ENCODE results near the gene MYL10.

Gene MYL10

GRCh38 chr7:101594790-101595189 lies 34.3 kb downstream of the MYL10 start:
- no peak for DNase-seq

- no peak for DNase-seq
Measured at GRCh38 chr7:101593556-101593955, 35.5 kb downstream of the MYL10 start.

- no peak for DNase-seq
Measured at GRCh38 chr7:101591504-101591903, 37.6 kb downstream of the MYL10 start.

DNA sequence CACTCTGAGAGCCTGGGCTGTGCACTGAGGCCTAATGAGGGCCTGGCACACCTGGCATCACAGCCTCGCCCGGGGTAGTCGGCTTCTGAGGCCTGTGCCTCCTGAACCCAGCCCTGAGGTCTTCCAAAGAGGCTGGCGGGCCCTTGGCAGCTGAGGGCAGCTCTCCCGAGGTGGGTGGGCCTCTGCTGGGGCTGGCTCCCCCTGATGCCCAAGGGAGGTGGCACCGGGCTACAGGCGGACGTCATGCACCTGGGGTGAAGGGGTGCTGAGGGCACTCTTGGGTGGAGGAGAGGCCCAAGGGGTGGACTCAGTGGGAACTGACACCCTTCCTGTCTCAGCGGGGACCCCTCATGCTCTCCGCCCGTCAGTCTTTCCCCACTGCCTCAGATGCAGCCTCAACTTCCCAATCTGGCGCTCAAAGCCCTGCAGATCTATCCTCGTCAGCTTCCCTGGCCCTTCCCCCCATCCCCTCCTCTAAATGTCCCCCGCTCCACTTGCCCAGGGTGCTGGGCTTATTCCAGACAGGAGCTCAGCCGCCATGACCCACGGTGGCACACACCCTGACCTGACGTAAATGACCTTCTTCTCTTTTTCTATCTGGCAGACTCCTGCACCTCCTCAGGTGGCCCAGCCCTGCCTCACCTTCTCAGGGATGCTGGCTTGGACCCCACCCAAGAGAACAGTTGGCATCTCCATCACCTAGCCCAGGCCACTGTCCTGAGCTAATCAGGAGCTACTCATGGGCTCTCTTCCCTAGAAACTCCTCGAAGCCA lies 38.2 kb downstream of the MYL10 start:
- no peak for DNase-seq

DNA sequence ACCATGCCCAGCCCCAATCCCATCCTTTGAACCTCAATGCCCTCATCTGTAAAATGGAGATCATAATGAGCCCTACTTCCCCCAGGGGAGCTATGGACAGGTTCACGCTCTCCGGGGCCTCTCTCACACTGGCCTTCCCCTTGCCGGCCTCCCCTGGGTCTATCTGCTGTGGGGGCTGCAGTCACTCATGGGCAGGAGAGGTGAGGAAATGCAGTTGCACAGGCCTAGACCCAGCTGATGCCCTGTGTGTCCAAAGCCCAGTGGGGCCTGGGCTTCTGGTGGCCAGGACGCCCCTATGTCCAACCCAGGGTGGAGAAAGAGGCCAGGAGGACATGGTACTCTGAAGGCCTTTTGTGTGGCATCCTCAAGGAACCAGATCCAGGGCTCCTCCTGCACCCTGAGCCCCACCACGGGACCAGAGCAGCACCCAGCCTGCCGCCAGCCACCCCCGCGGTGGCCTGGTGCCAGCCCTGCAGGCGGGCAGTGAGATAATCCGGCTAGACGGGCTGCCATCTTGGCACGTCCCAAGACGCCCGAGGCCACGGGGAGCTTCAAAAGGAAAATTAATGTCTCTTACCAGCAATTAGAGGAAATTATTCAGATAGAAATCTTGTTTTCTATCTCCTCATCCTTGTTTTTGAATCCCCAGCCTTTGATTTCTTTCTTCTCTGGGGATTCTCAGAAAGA lies 39.0 kb downstream of the MYL10 start:
- DNase-seq, result no peak

DNA sequence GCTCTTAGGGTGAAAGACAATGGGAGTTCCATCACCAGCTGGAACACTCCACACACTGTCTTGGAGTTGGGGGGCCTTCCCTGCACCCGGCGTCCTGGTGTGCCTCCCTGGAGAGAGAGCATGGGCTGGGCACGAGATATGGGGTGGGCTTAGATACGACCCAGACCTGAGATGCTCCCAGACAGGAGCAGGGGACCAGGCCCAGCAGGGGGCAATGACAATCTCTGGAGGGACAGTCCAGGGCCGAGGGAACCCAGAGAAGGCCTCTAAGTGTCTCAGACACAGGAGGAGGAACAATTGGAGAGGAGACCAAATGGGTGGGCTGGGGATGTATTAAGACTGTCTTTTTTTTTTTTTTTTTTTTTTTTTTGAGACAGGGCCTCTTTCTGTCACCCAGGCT lies 40.0 kb downstream of the MYL10 start:
- no peak for DNase-seq

- no peak for DNase-seq
Measured at GRCh38 chr7:101588131-101588935, 40.8 kb downstream of the MYL10 start.

DNA sequence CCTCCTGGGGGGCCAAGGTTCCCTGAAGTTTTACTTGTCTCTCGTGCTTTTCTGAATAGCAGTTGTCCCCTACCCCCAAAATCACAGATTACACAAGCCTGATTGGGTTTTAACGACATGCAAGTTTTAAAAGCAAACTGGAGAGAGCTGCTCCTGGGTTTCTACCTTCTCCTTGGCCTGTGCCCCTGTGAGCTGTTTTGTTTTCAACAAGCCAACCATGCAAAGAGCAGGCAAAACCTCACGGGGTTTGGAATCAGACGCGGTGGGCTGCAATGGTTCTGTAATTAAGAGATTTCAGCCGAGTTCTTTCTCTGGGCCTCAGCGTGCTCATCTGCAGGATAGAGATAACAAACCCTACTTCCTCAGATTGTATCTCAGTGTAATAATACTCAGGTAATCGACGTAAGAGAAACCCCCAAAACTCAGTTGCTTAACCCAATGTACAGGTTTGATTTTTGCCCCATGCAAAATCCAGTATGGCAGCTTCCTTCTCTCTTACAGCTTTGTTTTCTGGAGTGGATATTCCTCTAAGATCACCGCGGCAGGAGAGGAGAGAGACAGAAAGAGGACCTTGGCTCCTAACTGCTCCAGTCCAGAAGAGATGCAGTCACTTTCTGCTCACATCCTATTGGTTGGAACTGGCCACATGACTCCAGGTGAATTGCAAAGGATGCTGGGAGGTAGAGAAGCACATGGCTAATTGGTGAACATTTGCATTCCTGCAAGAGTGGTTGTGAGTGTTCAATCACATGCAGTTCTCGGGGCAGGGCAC lies 42.0 kb downstream of the MYL10 start:
- no peak for DNase-seq

GRCh38 chr7:101586078-101586905 lies 42.8 kb downstream of the MYL10 start:
- DNase-seq, result peak; percentile 35

DNA sequence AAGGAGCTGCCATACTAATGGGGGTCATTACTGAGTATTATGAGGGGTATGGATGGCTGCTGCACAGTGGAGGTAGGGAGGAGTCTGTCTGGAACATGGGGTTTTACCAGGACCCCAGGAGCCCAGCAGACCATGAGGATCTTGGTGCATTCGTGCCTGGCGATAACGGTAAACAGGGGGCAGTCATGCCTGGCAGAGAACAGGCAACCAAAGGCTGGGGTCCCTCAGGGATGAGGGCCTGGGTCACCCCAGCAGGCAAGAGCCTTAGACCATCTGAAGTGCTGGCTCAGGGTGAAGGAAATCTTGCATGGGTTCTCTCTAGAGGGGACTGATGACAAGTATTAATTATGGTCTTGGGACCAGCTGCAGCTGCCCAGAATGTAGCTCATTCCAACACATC lies 46.1 kb downstream of the MYL10 start:
- DNase-seq, result no peak

- DNase-seq, result no peak
Measured at GRCh38 chr7:101581891-101582290, 47.2 kb downstream of the MYL10 start.

GRCh38 chr7:101580596-101580995 lies 48.5 kb downstream of the MYL10 start:
- no peak for DNase-seq

DNA sequence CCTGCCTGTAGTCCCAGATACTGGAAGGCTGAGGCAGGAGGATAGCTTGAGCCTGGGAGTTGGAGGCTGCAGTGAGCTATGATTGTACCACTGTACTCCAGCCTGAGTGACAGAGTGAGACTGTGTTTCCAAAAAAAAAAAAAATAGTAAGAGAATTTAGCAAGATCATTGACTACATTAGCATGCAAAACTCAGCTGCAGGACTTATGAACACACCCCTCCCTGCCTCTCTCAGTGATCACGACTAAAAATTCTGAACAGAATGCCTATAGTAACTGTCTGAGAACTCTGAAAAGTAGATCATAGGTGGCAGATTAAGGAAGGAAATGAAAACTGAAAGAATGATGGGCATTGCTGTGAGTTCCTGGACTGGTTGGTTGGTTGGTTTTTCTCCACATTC lies 50.5 kb downstream of the MYL10 start:
- DNase-seq, result no peak

GRCh38 chr7:101576998-101577397 lies 52.1 kb downstream of the MYL10 start:
- no peak for DNase-seq

GRCh38 chr7:101575721-101576120 lies 53.4 kb downstream of the MYL10 start:
- no peak for DNase-seq

GRCh38 chr7:101575168-101575567 lies 53.9 kb downstream of the MYL10 start:
- no peak for DNase-seq

DNA sequence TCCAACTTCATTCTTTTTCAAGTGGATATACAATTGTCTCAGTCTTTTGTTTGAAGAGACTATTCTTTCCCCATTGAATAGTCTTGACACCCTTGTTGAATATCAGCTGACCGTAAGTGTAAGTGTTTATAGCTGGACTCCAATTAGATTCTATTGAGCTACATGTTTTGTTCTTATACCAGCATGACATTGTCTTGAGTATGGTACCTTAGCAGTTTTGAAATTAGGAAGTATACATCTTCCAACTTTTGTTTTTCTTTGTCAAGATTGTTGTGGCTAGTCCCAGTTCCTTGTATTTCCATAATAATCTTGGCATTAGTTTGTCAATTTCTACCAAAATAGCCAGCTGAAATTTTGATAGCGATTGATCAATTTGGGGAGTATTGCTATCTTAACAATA lies 56.9 kb downstream of the MYL10 start:
- no peak for DNase-seq

DNA sequence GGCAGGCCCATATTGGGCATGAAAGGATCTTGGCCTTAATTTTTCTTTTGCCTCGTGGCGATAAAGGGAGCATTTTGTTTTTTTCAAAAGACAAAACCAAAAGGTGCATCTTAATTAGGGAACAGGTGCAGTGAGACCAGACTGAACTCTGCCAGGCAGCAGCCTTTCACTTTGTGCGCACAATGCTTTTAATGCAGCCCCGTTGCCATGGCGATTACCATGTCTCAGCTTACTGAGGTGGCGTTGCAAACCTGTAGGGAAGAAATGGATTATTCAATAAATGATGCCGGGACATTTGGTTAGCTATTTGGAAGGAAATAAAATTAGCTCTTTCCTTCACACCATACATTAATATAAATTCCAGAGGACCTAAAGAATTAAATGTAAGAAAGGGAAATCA lies 61.9 kb downstream of the MYL10 start:
- peak; percentile 42 for DNase-seq

GRCh38 chr7:101565601-101566209 lies 63.4 kb downstream of the MYL10 start:
- DNase-seq, result no peak

DNA sequence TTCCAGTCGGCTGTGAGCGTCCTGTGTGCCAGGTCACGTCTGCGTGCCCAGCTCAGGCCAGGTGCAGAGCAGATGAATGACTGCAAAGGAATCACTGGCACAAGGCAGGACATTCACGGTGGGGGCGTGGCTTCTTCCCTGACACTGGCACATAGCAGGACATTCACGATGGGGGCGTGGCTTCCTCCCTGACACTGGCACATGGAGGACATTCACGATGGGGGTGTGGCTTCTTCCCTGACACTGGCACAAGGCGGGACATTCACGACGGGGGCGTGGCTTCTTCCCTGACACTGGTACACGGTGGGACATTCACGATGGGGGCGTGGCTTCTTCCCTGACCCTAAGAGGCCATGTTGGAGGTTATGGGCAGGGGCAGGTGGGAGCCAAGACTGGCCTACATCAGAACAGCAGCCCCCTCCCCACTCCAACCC lies 64.3 kb downstream of the MYL10 start:
- no peak for DNase-seq

- no peak for DNase-seq
Measured at GRCh38 chr7:101563943-101564777, 64.9 kb downstream of the MYL10 start.
